Measurements from ENCODE around the gene GRM4.
"Not testable (repeated sequence)": the region's sequence is repeated elsewhere in the genome, so short reads cannot be mapped to it uniquely, and the experiment has no call there.

GRM4 gene

GRCh38 chr6:34146021-34146782 is at the start of gene GRM4:
Gene GRM4, minus strand, starts transcription at chr6:34146087. Its CDS starts 12,591 bp downstream, at chr6:34133496.
- DNase-seq (ENCODE audit: low read depth in 1 of 2, low spot score in 1 of 2) = no peak

GRCh38 chr6:34194772-34195171 is 48.9 kb upstream of the GRM4 start:
- DNase-seq (ENCODE audit: low read depth in 1 of 2, low spot score in 1 of 2) = no peak

GRCh38 chr6:34190504-34191122 is 44.7 kb upstream of the GRM4 start:
- DNase-seq (ENCODE audit: low read depth in 1 of 2, low spot score in 1 of 2) = no peak

- peak in 1 of 2 donors; percentile 46 for DNase-seq (ENCODE audit: low read depth in 1 of 2, low spot score in 1 of 2)
Observed at GRCh38 chr6:34189806-34190503, 44.1 kb upstream of the GRM4 start.

GRCh38 chr6:34184726-34185125 is 38.8 kb upstream of the GRM4 start:
- DNase-seq (ENCODE audit: low read depth in 1 of 2, low spot score in 1 of 2) = not testable (repeated sequence)

GRCh38 chr6:34182751-34183531 is 37.1 kb upstream of the GRM4 start:
- DNase-seq (ENCODE audit: low read depth in 1 of 2, low spot score in 1 of 2) = peak; percentile 37 to 71

GRCh38 chr6:34181908-34182307 is 36.0 kb upstream of the GRM4 start:
- DNase-seq (ENCODE audit: low read depth in 1 of 2, low spot score in 1 of 2) = no peak

GRCh38 chr6:34179106-34179720 is 33.3 kb upstream of the GRM4 start:
- no peak for DNase-seq (ENCODE audit: low read depth in 1 of 2, low spot score in 1 of 2)

- DNase-seq (ENCODE audit: low read depth in 1 of 2, low spot score in 1 of 2) = no peak
Observed at GRCh38 chr6:34178357-34179105, 32.6 kb upstream of the GRM4 start.

- DNase-seq (ENCODE audit: low read depth in 1 of 2, low spot score in 1 of 2) = no peak
Observed at GRCh38 chr6:34177181-34177591, 31.3 kb upstream of the GRM4 start.

- DNase-seq (ENCODE audit: low read depth in 1 of 2, low spot score in 1 of 2) = no peak
Observed at GRCh38 chr6:34176261-34177031, 30.6 kb upstream of the GRM4 start.

GRCh38 chr6:34174846-34175399 is 29.0 kb upstream of the GRM4 start:
- no peak for DNase-seq (ENCODE audit: low read depth in 1 of 2, low spot score in 1 of 2)

GRCh38 chr6:34172961-34173775 is 27.3 kb upstream of the GRM4 start:
- DNase-seq (ENCODE audit: low read depth in 1 of 2, low spot score in 1 of 2) = no peak

- no peak for DNase-seq (ENCODE audit: low read depth in 1 of 2, low spot score in 1 of 2)
Observed at GRCh38 chr6:34170346-34170745, 24.5 kb upstream of the GRM4 start.

GRCh38 chr6:34169897-34170296 is 24.0 kb upstream of the GRM4 start:
- no peak for DNase-seq (ENCODE audit: low read depth in 1 of 2, low spot score in 1 of 2)

- DNase-seq (ENCODE audit: low read depth in 1 of 2, low spot score in 1 of 2) = no peak
Observed at GRCh38 chr6:34161857-34162515, 16.1 kb upstream of the GRM4 start.

GRCh38 chr6:34159844-34160243 is 14.0 kb upstream of the GRM4 start:
- no peak for DNase-seq (ENCODE audit: low read depth in 1 of 2, low spot score in 1 of 2)

GRCh38 chr6:34158876-34159275 is 13.0 kb upstream of the GRM4 start:
- DNase-seq (ENCODE audit: low read depth in 1 of 2, low spot score in 1 of 2) = no peak
